MV-4-11 (cell line): ENCODE results near the gene ADO.

Experiments used
- DNase-seq: peaks from one replicate; lab custom pipeline; 2025; lab: John Stamatoyannopoulos, UW

The ADO gene

DNA sequence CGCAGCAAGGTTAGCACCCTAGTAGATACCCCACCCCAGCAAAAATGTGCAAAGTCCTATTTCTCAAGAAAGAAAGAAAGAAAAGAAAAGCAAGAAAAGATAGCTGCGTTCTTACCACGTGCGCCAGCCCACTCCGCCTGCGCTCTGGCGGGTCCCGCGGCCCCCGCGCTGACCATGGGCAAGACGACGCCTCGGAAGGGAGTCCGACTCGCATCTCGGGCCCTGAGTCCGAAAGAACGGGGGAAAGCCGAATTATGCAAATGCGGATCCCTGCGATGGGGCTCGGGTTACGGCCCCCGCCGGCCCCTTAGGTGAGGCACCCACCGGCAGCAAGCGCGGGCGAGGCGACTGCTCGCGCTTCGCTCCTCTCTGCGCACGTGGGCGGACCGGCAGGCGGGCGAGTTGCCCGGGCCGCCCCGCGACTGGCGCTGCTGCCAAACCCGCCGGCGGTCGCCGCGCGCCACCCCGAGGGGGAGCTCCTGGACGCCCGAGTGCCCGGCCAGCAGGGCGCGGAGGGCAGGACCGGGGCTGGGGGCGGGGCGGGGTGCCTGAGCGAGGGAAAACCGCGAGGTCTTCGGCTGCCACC lies 14.0 kb downstream of the ADO start:
- peak; percentile 1 for DNase-seq

DNA sequence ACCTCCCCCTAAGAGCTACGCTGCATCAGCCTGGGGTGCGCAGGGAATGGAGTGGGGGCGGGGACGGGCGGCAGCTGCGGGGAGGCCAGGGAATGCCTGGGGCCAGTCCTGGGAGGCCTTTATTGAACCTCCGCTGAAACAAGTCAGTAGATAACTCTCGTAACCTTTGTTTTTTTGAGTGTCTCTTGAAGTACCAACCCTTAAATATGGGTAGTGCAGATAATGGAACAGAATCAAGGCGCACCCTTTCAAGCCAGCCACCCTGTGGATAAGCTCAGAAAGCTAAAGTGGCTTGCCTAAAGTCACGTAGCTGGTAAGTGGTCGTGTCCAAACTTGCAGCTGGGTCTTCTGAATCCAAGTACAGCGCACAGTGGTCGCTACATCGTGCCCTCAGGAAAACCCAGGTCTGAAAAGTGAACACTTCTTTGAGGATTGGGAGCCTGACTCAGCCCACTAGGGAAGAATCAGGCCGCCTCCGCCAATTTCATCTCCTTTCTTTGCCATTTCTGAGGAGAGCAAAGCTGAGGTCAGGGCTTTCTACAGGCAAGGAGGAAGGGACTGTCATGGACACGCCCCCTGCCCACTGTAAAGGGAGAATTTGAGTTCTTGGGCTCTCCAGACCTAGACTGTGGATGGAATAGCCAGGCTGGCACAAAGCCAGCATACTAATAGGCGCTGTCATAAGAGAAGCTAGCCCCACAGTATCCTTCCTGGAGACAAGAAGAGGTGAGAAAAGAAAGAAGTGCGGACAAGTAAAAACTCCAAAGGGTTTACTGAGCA lies 14.8 kb downstream of the ADO start:
- DNase-seq, result no peak

DNA sequence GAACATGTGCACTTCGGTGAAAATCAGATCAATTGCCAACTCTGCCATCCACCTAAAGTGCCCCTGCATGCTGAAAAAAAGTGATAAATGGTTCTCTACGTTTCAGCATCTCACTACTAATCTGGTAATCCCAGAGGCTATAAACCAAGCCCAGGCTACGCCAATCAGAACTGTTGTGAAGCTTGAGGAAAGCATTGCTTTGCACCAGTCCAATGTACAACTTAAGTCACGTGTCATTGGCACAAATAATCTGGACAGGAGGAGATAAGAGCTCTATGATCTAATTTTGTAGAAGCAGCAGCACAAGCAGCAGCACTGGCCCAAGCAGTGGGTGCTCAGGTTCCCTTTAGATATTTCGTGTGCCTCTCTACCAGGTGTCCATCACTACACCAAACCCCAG lies 16.1 kb downstream of the ADO start:
- DNase-seq, result no peak

DNA sequence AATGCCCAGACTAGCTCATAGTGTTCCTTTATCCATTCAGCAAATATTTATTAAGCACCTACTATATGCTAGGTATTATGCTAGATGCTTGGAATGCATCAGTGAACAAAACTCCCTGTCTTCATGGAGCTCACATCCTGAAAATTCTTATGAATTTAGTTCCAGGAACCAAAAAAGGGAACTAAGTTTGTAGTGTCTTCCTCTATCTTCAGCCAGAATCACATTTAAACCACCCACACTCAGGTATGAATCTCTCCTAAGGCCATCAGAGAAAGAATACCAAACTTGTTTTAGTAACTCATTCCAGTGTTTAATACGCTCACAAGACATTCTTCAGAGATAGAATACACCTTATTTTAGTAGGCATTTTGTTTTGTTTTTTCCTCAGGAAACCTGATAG lies 21.8 kb downstream of the ADO start:
- DNase-seq, result peak; percentile 48

DNA sequence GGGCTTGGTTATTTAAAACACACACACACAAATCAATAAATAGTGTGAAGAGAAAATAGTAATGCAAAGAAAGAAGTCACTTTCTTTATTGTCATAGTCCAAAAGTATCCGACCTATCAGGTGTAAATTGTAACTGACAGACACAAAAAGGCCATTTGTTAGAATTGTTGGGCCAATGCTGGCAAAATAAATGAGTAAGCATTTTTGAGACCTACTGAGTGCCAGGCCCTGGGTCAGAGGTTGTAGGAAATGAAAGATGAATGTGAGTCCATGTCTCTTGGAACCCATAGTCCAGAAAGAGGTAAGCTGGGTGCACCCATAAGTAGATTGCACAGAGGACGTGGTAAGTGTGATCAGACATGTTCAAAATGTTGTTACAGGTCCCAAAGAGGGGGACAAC lies 25.1 kb downstream of the ADO start:
- DNase-seq, result no peak

DNA sequence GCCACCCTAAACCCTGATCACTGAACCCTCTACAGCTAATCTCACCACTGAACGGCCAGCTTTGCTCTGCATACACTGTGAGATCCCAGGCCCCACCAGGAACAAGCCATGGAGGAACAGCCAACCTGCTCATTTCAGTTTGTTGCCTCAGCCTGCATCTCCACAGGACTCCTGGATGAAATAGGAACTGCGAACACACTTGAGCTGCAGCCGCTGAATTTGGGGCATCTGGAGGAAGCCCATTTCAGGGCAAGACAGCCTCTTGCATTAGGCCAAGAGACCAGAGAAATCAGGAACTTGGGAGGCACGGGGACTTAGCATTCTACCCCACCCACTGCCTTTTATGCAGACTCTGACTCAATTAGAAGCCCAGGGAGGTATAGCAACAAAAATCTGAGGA lies 26.2 kb downstream of the ADO start:
- DNase-seq, result peak; percentile 76

DNA sequence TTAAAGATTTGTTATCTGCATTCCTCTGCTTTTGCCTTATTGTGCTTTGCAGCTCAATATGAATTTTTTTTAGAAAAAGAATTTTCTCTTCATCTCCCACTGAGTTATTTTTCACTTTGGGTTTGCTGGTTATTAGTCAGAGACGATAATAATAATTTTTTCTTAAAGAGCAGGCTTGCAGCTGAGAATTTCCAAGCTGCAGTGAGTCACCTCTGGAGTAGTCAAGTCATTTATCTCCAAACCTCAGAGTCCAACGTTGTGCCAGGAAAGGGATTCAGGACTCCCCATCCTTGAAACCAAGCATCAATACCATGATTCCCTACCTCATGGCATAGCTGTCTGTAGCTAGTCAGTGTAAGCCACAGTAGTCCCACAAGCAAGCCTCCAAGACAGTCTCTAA lies 26.8 kb downstream of the ADO start:
- DNase-seq, result no peak

DNA sequence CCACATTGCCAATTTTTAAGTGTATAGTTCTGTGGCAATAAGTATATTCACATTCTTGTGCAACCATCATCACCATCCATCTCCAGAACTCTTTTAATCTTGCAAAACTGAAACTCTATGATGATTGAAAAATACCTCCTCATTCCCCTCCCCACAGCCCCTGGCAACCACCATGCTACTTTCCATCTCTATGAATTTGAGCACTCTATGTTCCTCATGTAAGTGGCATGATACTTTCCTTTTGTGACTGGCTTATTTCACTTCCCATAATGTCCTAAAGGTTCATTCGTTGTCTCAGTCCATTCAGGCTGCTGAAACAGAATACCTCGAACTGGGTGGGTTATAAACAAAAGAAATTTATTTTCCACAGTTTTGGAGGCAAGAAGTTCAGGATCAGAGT lies 35.1 kb downstream of the ADO start:
- DNase-seq, result peak; percentile 92

DNA sequence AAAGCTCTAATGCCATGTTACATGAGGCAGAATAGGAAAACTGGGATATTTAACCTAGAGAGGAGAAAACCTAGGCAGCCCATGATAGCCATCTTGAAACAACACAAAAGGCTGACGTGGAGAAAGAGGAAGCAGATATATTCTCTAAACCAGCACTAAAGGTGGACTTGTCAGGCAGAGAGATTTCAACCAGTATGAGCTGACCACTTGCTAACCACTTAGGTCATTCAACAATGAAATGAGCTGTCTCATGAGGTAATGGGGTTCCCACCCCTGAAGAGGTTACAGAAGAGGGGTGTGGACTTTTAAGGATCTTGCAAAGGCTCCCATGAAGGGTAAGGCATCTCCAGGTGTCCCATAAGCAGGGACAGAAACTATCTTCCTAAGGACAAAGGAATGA lies 38.5 kb downstream of the ADO start:
- peak; percentile 52 for DNase-seq

DNA sequence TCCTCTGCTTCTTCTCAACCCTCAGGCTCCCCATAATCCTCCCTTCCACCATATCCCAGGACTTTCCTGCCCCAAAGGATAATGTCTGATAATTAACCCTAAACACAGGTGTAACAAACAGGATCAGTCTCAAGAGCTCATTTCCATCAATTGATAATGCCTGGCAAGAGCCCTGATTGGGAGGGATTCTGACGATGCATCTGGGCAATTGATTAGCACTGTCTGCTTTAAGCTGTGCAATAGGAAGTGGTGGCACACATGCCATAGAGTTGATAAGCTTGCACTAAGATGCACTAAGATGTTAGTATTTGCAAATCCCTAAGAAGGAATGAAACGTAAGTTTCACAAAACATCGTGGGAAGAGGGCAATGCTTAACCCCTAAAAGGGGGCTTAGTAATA lies 39.1 kb downstream of the ADO start:
- peak; percentile 10 for DNase-seq

DNA sequence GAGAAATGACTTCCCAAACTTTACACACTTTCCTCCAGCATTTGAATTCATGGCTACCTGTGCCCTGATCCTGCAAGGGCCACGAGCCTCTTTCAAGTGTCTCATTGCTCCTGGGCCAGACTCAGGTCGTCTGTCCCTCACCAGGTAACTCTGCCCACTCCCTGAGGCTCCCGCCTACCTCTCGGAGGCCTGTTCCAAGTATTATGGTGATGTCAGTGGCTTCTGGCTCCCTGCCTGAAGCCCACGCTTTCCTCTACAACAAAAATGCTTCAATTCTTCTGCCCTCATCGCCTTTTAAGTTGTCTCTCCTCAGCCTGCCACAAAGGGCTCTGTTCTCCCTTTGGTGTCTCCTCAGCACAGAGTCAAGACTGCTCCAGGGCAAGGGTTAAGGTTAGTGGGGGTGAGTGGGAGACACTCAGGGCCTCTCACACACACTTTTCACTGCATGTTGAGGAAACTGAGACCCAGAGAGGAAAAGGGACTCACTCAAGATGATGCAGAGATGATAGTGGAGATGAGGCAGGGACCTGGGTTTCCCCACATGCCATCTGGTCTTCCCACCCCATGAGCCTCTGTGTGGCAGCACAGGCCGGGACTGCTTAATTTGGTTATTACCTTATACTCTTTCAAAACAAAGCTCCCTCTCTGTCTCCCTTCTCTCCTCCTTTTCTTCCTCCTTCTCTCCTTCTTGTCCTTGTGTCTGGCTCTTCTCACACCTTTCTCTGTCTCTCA lies 39.9 kb downstream of the ADO start:
- no peak for DNase-seq

DNA sequence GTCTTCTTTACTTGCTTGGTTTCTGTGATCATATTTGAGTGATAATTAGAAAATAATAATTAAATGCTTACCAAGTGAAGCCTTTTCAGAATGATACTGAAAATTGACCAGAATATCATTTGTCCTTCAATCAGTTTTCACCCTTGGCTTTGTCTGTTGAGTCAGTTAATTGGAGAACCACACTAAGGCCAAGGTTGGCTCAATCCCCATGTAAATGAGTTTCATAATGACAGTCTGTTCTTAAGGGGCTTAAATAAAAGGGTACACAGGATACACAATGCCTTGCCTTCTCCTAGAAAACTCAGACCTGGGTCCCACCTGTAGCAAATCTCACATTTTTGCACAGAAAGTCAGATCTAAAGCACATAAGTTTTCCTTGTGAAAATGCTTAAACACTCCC lies 42.9 kb downstream of the ADO start:
- DNase-seq, result no peak

DNA sequence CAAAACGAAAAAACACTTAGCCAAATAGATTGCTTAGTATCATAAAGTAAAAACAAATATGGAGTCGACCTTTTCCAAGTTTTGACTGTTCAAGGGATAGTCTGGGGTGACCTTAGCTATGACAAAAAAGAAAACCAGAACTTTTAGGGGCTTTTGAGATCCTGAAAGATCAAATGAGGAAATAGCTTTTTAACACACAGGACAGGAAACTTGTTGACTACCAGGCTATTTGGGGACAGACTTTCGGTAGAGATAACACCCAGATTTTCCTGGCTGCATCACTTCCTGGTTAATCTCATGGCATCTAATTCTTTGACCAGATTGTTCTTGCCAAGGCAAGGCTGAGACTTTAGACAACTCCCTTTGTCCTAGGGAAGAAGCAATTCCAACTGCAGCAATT lies 46.1 kb downstream of the ADO start:
- peak; percentile 63 for DNase-seq

DNA sequence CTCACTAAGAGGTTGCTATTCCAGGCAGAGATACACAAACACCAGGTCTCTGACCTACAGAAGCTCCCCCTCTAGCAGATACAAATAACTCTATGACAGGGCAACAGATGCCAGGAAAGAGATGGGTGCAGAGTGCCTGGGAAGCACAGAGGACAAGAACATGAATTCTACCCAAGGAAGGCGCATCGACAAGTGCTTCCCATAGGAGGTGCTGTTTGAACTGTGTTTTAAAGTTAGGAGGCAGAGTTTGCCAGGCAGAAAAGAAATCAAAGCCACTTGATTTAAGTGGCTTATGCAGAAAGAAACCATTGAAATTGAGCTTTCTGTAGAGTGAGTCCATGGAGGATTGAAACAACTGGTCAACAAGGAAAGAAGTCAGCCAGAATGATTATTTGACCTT lies 46.9 kb downstream of the ADO start:
- DNase-seq, result peak; percentile 24

DNA sequence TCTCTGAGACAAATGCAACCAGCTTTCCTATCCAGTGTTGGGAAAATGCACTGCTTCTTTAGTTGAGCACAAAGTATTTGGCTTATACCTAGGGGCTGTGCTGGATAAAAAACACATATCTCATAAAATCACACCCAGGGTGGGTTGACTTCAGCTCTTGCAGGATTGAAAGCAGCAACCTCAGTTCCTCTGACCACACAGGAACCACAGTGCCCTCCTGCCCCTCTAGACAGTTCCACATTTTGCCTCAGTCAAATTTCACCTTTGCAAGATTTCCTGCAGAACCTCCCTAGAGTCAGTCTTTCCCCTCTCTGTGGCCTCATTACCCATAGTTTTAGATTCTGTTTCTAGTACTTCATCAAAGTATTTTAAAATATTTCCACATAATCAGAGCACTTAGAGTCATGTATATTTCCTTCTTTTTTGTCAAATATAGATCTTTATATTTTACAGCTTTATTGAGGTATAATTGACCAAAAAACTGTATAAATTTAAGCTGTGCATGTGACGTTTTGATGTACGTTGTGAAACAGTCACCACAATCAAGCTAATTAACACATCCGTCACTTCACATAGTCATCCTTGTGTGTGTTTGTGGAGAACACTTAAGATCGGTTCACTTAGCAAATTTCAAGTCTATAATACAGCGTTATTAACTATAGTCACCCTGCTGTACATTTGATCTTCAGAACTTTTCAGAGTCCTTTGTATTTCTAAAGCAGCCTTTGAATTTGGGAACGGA lies 48.6 kb downstream of the ADO start:
- peak; percentile 53 for DNase-seq

DNA sequence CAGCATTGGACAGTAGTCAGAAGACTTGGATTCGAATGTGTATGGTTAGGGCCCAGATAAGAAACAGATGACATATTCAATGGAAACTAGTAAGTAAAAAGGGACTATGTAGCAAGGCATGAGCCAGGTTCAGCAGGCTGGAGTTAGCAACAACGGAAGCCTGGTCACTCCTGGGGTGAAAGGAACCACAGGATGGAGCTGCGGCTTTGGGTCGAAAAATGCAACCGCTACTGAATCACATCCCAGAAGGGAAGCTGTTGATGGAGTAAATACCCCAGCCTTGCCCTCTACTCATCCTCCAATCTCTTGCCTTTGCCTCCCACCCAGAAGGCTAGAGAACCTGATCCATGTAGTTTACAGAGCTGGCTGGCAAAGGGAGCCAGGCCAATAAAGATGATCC lies 49.2 kb downstream of the ADO start:
- DNase-seq, result peak; percentile 92

DNA sequence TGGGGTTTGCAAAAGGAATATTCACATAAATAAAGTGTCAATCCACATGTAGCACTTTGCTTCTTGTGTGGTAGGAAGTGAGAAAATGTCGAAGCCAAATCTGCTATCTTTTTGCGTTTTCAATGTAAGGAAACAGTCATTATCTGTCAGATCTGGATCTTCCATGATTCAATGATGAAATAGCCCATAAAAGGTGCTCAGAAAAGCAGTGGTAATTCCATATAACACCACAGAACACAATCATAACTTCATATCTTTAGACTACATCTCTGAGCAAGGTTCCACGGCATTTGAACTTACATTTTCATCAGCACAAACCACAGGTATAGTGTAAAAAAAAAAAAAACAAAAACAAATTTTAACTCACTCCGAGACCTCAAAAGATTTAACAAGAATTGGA lies 51.5 kb downstream of the ADO start:
- DNase-seq, result no peak
